ENCODE measurements around the gene C11orf24. TPM values are rescaled to one million over a fixed set of nuclear protein-coding genes. Genes with fewer than 3 reads are reported as not detected.
"Not testable (repeated sequence)": the region's sequence is repeated elsewhere in the genome, so short reads cannot be mapped to it uniquely, and the experiment has no call there.

The C11orf24 gene
- polyA plus RNA-seq, 3 donors: 9.5 to 21.8 (median 12.6) TPM

- Histone ChIP-seq H3K27ac (ENCODE audit: low read depth in 1 of 2, low read length in 2 of 2) (peak overlapping the region in 1 of 2 donors; percentile 61), H4K20me1 (ENCODE audit: insufficient read depth, low read length) (no peaks in the 10 kb centered on the region), H3K4me2 (replicated peaks; ENCODE audit: extremely low read depth, low read length, poor library complexity, severe bottlenecking) (no peak overlapping the region), H3K9ac (ENCODE audit: insufficient read depth, low read length, poor library complexity, severe bottlenecking) (no peak overlapping the region), H2AFZ (ENCODE audit: insufficient read depth, low read depth, low read length, poor library complexity, severe bottlenecking) (peak overlapping the region; percentile 6), H3K79me2 (ENCODE audit: insufficient read depth, low read length) (no peaks in the 10 kb centered on the region), H3K4me1 (ENCODE audit: control insufficient read depth in 1 of 2, insufficient read depth in 2 of 2, low read length in 2 of 2) (peaks cover 22 to 29% of the 10 kb centered on the region in 2 donors), H3K9me3 (replicated peaks in 1 of 2; ENCODE audit: control insufficient read depth in 1 of 2, insufficient read depth in 1 of 2, low read length in 2 of 2) (no peaks in the 10 kb centered on the region), H3K4me3 (replicated peaks in 1 of 3; ENCODE audit: low read depth in 2 of 3, low read length in 3 of 3) (no peak overlapping the region), H3K36me3 (replicated peaks in 1 of 2; ENCODE audit: control insufficient read depth in 1 of 2, insufficient read depth in 2 of 2, low read length in 2 of 2) (no peaks in the 10 kb centered on the region), H3K27me3 (ENCODE audit: control insufficient read depth in 2 of 2, insufficient read depth in 2 of 2, low read length in 2 of 2) (no peaks in the 10 kb centered on the region)
- Mint-ChIP-seq H3K36me3 (no peaks in the 10 kb centered on the region), H3K27me3 (ENCODE audit: low read depth in 3 of 3) (peaks cover 3 to 9% (median 3%) of the 10 kb centered on the region in 3 donors), H3K27ac (peak overlapping the region in 3 of 7 donors; percentile 64 to 75 (median 64)), H3K9me3 (peaks cover 0 to 6% (median 0%) of the 10 kb centered on the region in 7 donors), H3K4me3 (no peak overlapping the region), H3K4me1 (peaks cover 28% of the 10 kb centered on the region)
- WGBS (ENCODE audit: insufficient coverage): no CpG with 5 or more reads among the region's 5 CpGs
- TF ChIP-seq CTCF (IDR thresholded peaks at IDR 0.05): no peak
- intact Hi-C loops (cut with micrococcal nuclease): no loop called here
- DNase-seq: no peak
These were observed 30.5 kb upstream of the C11orf24 start for GRCh38 chr11:68302256-68302655.

- Histone ChIP-seq H3K79me2 (ENCODE audit: insufficient read depth, low read length) (no peaks in the 10 kb centered on the region), H3K4me3 (replicated peaks in 1 of 3; ENCODE audit: low read depth in 2 of 3, low read length in 3 of 3) (no peak overlapping the region), H3K27me3 (ENCODE audit: control insufficient read depth in 2 of 2, insufficient read depth in 2 of 2, low read length in 2 of 2) (no peaks in the 10 kb centered on the region), H3K27ac (ENCODE audit: low read depth in 1 of 2, low read length in 2 of 2) (no peak overlapping the region), H3K36me3 (replicated peaks in 1 of 2; ENCODE audit: control insufficient read depth in 1 of 2, insufficient read depth in 2 of 2, low read length in 2 of 2) (no peaks in the 10 kb centered on the region), H2AFZ (ENCODE audit: insufficient read depth, low read depth, low read length, poor library complexity, severe bottlenecking) (no peak overlapping the region), H3K4me2 (replicated peaks; ENCODE audit: extremely low read depth, low read length, poor library complexity, severe bottlenecking) (no peak overlapping the region), H3K4me1 (ENCODE audit: control insufficient read depth in 1 of 2, insufficient read depth in 2 of 2, low read length in 2 of 2) (peaks cover 22 to 30% of the 10 kb centered on the region in 2 donors), H3K9me3 (replicated peaks in 1 of 2; ENCODE audit: control insufficient read depth in 1 of 2, insufficient read depth in 1 of 2, low read length in 2 of 2) (no peaks in the 10 kb centered on the region), H4K20me1 (ENCODE audit: insufficient read depth, low read length) (no peaks in the 10 kb centered on the region), H3K9ac (ENCODE audit: insufficient read depth, low read length, poor library complexity, severe bottlenecking) (no peak overlapping the region)
- intact Hi-C loops (cut with micrococcal nuclease): no loop called here
- no peak for TF ChIP-seq CTCF (IDR thresholded peaks at IDR 0.05)
- Mint-ChIP-seq H3K9me3 (peaks cover 0 to 6% (median 0%) of the 10 kb centered on the region in 7 donors), H3K4me3 (no peak overlapping the region), H3K4me1 (peaks cover 28% of the 10 kb centered on the region), H3K27ac (peak overlapping the region in 1 of 7 donors; percentile 72), H3K36me3 (no peaks in the 10 kb centered on the region), H3K27me3 (ENCODE audit: low read depth in 3 of 3) (peaks cover 2 to 9% (median 2%) of the 10 kb centered on the region in 3 donors)
- WGBS (ENCODE audit: insufficient coverage): 96% methylated on average over 8 of the region's 12 CpGs
- DNase-seq: no peak
These were observed 28.5 kb upstream of the C11orf24 start for GRCh38 chr11:68300076-68300830.

GRCh38 chr11:68299517-68299879, 27.7 kb upstream of the C11orf24 start:
- H3K4me1 ChIP-seq (ENCODE audit: control insufficient read depth in 1 of 2, insufficient read depth in 2 of 2, low read length in 2 of 2): peaks cover 22 to 30% of the 10 kb centered on the region in 2 donors

More at GRCh38 chr11:68299517-68299879, 27.7 kb upstream of the C11orf24 start:
- H3K27me3 Mint-ChIP-seq (ENCODE audit: low read depth in 3 of 3); H2AFZ ChIP-seq (ENCODE audit: insufficient read depth, low read depth, low read length, poor library complexity, severe bottlenecking); H3K4me2 ChIP-seq (replicated peaks; ENCODE audit: extremely low read depth, low read length, poor library complexity, severe bottlenecking); H3K27ac Mint-ChIP-seq; intact Hi-C loops (cut with micrococcal nuclease); H3K9me3 Mint-ChIP-seq; H3K36me3 Mint-ChIP-seq; H3K27ac ChIP-seq (ENCODE audit: low read depth in 1 of 2, low read length in 2 of 2); H3K4me3 ChIP-seq (replicated peaks in 1 of 3; ENCODE audit: low read depth in 2 of 3, low read length in 3 of 3); H4K20me1 ChIP-seq (ENCODE audit: insufficient read depth, low read length); H3K27me3 ChIP-seq (ENCODE audit: control insufficient read depth in 2 of 2, insufficient read depth in 2 of 2, low read length in 2 of 2); H3K9ac ChIP-seq (ENCODE audit: insufficient read depth, low read length, poor library complexity, severe bottlenecking); H3K36me3 ChIP-seq (replicated peaks in 1 of 2; ENCODE audit: control insufficient read depth in 1 of 2, insufficient read depth in 2 of 2, low read length in 2 of 2); H3K4me3 Mint-ChIP-seq; H3K9me3 ChIP-seq (replicated peaks in 1 of 2; ENCODE audit: control insufficient read depth in 1 of 2, insufficient read depth in 1 of 2, low read length in 2 of 2); DNase-seq; H3K79me2 ChIP-seq (ENCODE audit: insufficient read depth, low read length): not testable (repeated sequence)
- peaks cover 28% of the 10 kb centered on the region for H3K4me1 Mint-ChIP-seq
- whole genome bisulfite sequencing (ENCODE audit: insufficient coverage): 71% methylated on average over 1 of the region's 9 CpGs

All from CD14-positive monocyte (primary cell).